H1 (cell line): ENCODE data around the gene SPOCK1. TPM values are rescaled to one million over a fixed set of nuclear protein-coding genes. Genes with fewer than 3 reads are reported as not detected.

ENCODE experiments used
- CHD7 ChIP-seq: fragments of 300-600 bp; sonication (generic); IDR thresholded peaks from 2 replicates; pipeline ENCODE4 v1.7.1; 2012; ENCODE audit warnings: low read length, moderate library complexity, mild to moderate bottlenecking, inconsistent platforms; ENCODE audit not compliant: insufficient replicate concordance
- PHF8 ChIP-seq: fragments of 200-600 bp; sonication (generic); conservative IDR thresholded peaks from 2 replicates; pipeline ENCODE4 v1.7.1; 2012; ENCODE audit warnings: low read depth, mild to moderate bottlenecking, inconsistent platforms, low read length, moderate library complexity
- TAF1 ChIP-seq: IDR thresholded peaks from 2 replicates; pipeline ENCODE4 v1.6.1; 2011; ENCODE audit warnings: mild to moderate bottlenecking, low read depth, low read length
- polyA plus RNA-seq, 7 experiments: library from polyadenylated mRNA; depleted of rRNA in 3 of 7; stranded (reverse) in 5 of 7; unstranded in 2 of 7; fragments of >200 nt in 5 of 7; fragments of 200-250 nt in 2 of 7; gene quantifications; 1 replicate in 5 of 7; 2 replicates in 1 of 7; 4 replicates in 1 of 7; pipeline versions ENCODE4 v1.2.1 to v1.2.3, GENCODE V29; 2011 to 2013; ENCODE audit warnings: missing spikeins in 2 of 7, mixed read lengths in 2 of 7
- total RNA-seq: library from RNA; stranded (reverse); fragmentation: NEBNext Ultra II Directional; extraction: Animal tissue kit (Norgen Biotek cat#: 25700); gene quantifications from 2 replicates; pipeline ENCODE4 v1.2.1, GENCODE V29; 2021

The SPOCK1 gene
- total and polyA plus RNA-seq, 2 of the 8 experiments (the other 6 are each of a cell fraction or from before 2014, with no cell fraction given): 6.9 to 18.1 TPM

- TF ChIP-seq CHD7 (no peak), PHF8 (no peak), TAF1 (no peak)
Observed at GRCh38 chr5:137176609-137177008, 322.5 kb downstream of the SPOCK1 start (continued).
